Panc1 (cell line): ENCODE results near the gene SETD5. TPM values are rescaled to one million over a fixed set of nuclear protein-coding genes. Genes with fewer than 3 reads are reported as not detected.

Experiments
- ATAC-seq: fragments of 200-7000 bp; cut with Tn5 transposase; 2 replicates; pipeline ENCODE4 v1.9.1; 2020; ENCODE audit warnings: mild to moderate bottlenecking, moderate library complexity
- BruUV-seq: library from RNA; stranded (reverse); fragments of 400-500 nt; replicated peaks from 2 replicates; lab custom pipeline; 2021; lab: Mats Ljungman, UMichigan
- CTCF ChIA-PET: fragments of 300-600 bp; sonication (Branson Sonifier 250); formaldehyde crosslinking; loops from one replicate; lab custom pipeline; 2022; ENCODE audit warnings: antibody characterized with exemption; lab: Charles Lee
- POLR2A ChIA-PET: fragments of 300-600 bp; sonication (Branson Sonifier 250); formaldehyde crosslinking; loops from one replicate; lab custom pipeline; 2022; ENCODE audit warnings: antibody characterized with exemption; lab: Charles Lee
- DNase-seq: peaks from one replicate; pipeline ENCODE4 v3.0.0-alpha.2; 2010; ENCODE audit warnings: low read depth, low spot score
- H3K27ac ChIP-seq: 2 replicates; pipeline ENCODE4 v1.5.1; 2011; ENCODE audit warnings: mild to moderate bottlenecking, low read length, inconsistent platforms
- H3K27me3 ChIP-seq: fragments of 200-500 bp; sonication (Bioruptor generic); 2 replicates; pipeline ENCODE4 v1.6.0; 2014; ENCODE audit warnings: low read length, inconsistent platforms; ENCODE audit not compliant: control insufficient read depth, insufficient read depth
- H3K36me3 ChIP-seq: fragments of 200-500 bp; sonication (Bioruptor generic); 2 replicates; pipeline ENCODE4 v1.5.1; 2014; ENCODE audit warnings: inconsistent platforms, mild to moderate bottlenecking, low read length, moderate library complexity; ENCODE audit not compliant: control insufficient read depth, insufficient read depth
- H3K4me1 ChIP-seq: 2 replicates; pipeline ENCODE4 v1.5.1; 2011; ENCODE audit warnings: inconsistent platforms, mild to moderate bottlenecking, low read length, moderate library complexity; ENCODE audit not compliant: control insufficient read depth, insufficient read depth
- H3K4me3 ChIP-seq, 2 experiments: 2 replicates each; pipeline ENCODE4 v1.5.1; 2011 to 2012; ENCODE audit warnings: low read depth in 2 of 2, low read length in 2 of 2, mild to moderate bottlenecking in 2 of 2, inconsistent platforms in 1 of 2, moderate library complexity in 1 of 2
- H3K9me3 ChIP-seq: fragments of 200-500 bp; sonication (Bioruptor generic); 2 replicates; pipeline ENCODE4 v1.5.1; 2014; ENCODE audit warnings: low read depth, mild to moderate bottlenecking, inconsistent platforms, low read length, moderate library complexity; ENCODE audit not compliant: control insufficient read depth, insufficient read depth
- CTCF ChIP-seq: fragments of 450-650 bp; IDR thresholded peaks from 2 replicates; pipeline ENCODE4 v1.5.1; 2017; ENCODE audit warnings: mild to moderate bottlenecking
- POLR2AphosphoS5 ChIP-seq: IDR thresholded peaks from 2 replicates; pipeline ENCODE4 v1.6.1; 2012; ENCODE audit warnings: mild to moderate bottlenecking, low read depth, low read length, moderate library complexity
- REST ChIP-seq, 2 experiments: IDR thresholded peaks; 2 replicates each; pipeline ENCODE4 v1.6.1; 2011 to 2012; ENCODE audit warnings: low read depth in 2 of 2, control low read depth in 1 of 2, low read length in 1 of 2, mild to moderate bottlenecking in 1 of 2, moderate library complexity in 1 of 2; ENCODE audit not compliant: insufficient read depth in 1 of 2
- SIN3A ChIP-seq: IDR thresholded peaks from 2 replicates; pipeline ENCODE4 v1.6.1; 2012; ENCODE audit warnings: low read depth, mild to moderate bottlenecking, low read length, moderate library complexity, borderline replicate concordance; ENCODE audit not compliant: insufficient read depth
- TCF7L2 ChIP-seq: IDR thresholded peaks from 2 replicates; pipeline ENCODE4 v1.6.1; 2011; ENCODE audit warnings: mild to moderate bottlenecking, low read depth, low read length, inconsistent platforms
- in situ Hi-C: cut with HindIII; loops from 2 replicates; pipeline ENCODE4 v1.10.0; 2016; ENCODE audit warnings: low sequenced_read_pairs, low pct_unique_long_range_greater_than_20kb
- intact Hi-C: fragments of 100-400 bp; cut with micrococcal nuclease; formaldehyde crosslinking; loops from one replicate; pipeline ENCODE4 v1.10.0; 2022; ENCODE audit not compliant: unreplicated experiment
- total RNA-seq: library from RNA; stranded (reverse); gene quantifications from one replicate; pipeline ENCODE4 v1.2.1, GENCODE V29; 2021; ENCODE audit not compliant: unreplicated experiment

The SETD5 gene
- total RNA-seq, 1 experiment from 2014 or later, result 69.4 TPM

- Histone ChIP-seq H3K4me3 (no peak overlapping the region), H3K27me3 (no peaks in the 10 kb centered on the region), H3K9me3 (no peaks in the 10 kb centered on the region), H3K27ac (no peak overlapping the region), H3K4me1 (no peaks in the 10 kb centered on the region), H3K36me3 (peaks cover 50% of the 10 kb centered on the region)
- in situ Hi-C loops, result no loop called here
- TSS peak; percentile 20 for BruUV-seq
- intact Hi-C loops, result no loop called here
- ATAC-seq, result no peak
- CTCF ChIA-PET, result interaction anchor here (0.7 kb wide), 1 partner anchor 430 kb away, joined by 8 read pairs; no protein-coding TSS in a partner anchor
- DNase-seq, result no peak
- TF ChIP-seq TCF7L2 (no peak), SIN3A (no peak), POLR2AphosphoS5 (no peak), REST (IDR thresholded peaks at IDR 0.05; ENCODE audit: insufficient read depth in 1 of 2, low read depth in 2 of 2, low read length in 1 of 2) (no peak), CTCF (no peak)
- POLR2A ChIA-PET, result no interaction called here
These were observed 79.5 kb downstream of the SETD5 start for GRCh38 chr3:9476935-9477334.

- Histone ChIP-seq H3K4me1 (no peaks in the 10 kb centered on the region), H3K4me3 (no peak overlapping the region), H3K27me3 (no peaks in the 10 kb centered on the region), H3K27ac (no peak overlapping the region), H3K36me3 (peaks cover 30% of the 10 kb centered on the region), H3K9me3 (no peaks in the 10 kb centered on the region)
- intact Hi-C loops, result no loop called here
- CTCF ChIA-PET, result no interaction called here
- in situ Hi-C loops, result no loop called here
- POLR2A ChIA-PET, result no interaction called here
- ATAC-seq, result no peak
- DNase-seq, result no peak
- no peak for TF ChIP-seq CTCF
- TF ChIP-seq REST (IDR thresholded peaks at IDR 0.05; ENCODE audit: insufficient read depth in 1 of 2, low read depth in 2 of 2, low read length in 1 of 2), result no peak
- no peak for TF ChIP-seq POLR2AphosphoS5
- TF ChIP-seq TCF7L2, result no peak
- no TSS peak for BruUV-seq
These were observed 82.8 kb downstream of the SETD5 start for GRCh38 chr3:9480265-9480664.
